ACC112 (cell line): ENCODE measurements around the gene INA.

Experiments used
- H2AFZ ChIP-seq: fragments of 200-600 bp; sonication (generic); one replicate; pipeline ENCODE4 v1.6.0; 2017; ENCODE audit warnings: antibody characterized with exemption, low read length; ENCODE audit not compliant: unreplicated experiment
- H3K27ac ChIP-seq: fragments of 200-600 bp; sonication (generic); 2 replicates; pipeline ENCODE4 v1.5.1; 2014; ENCODE audit warnings: low read depth, mild to moderate bottlenecking, antibody characterized with exemption, low read length, moderate library complexity
- H3K27me3 ChIP-seq: fragments of 200-600 bp; sonication (generic); 2 replicates; pipeline ENCODE4 v1.6.1; 2014; ENCODE audit warnings: mild to moderate bottlenecking, antibody characterized with exemption, low read length, moderate library complexity, mixed read lengths; ENCODE audit not compliant: insufficient read depth
- H3K36me3 ChIP-seq: fragments of 200-600 bp; sonication (generic); 2 replicates; pipeline ENCODE4 v1.6.1; 2016; ENCODE audit warnings: mild to moderate bottlenecking, antibody characterized with exemption, low read length, moderate library complexity, mixed read lengths; ENCODE audit not compliant: insufficient read depth
- H3K4me1 ChIP-seq: fragments of 200-600 bp; sonication (generic); one replicate; pipeline ENCODE4 v1.6.1; 2016; ENCODE audit warnings: low read length, mixed read lengths; ENCODE audit not compliant: insufficient read depth, unreplicated experiment, control insufficient read depth
- H3K4me3 ChIP-seq: fragments of 200-600 bp; sonication (generic); 2 replicates; pipeline ENCODE4 v1.5.1; 2014; ENCODE audit warnings: mild to moderate bottlenecking, low read depth, low read length
- H3K79me2 ChIP-seq: fragments of 200-600 bp; sonication (generic); one replicate; pipeline ENCODE4 v1.6.0; 2016; ENCODE audit warnings: low read length; ENCODE audit not compliant: control insufficient read depth, unreplicated experiment, insufficient read depth

INA gene

GRCh38 chr10:103276251-103276895, 565 bp upstream of the INA start:
- Histone ChIP-seq H3K4me3 (peak overlapping the region; percentile 85), H3K4me1 (peaks cover 23% of the 10 kb centered on the region), H3K27me3 (peaks cover 52% of the 10 kb centered on the region), H3K27ac (no peak overlapping the region), H2AFZ (peak overlapping the region; percentile 23), H3K79me2 (no peaks in the 10 kb centered on the region), H3K36me3 (no peaks in the 10 kb centered on the region)

DNA sequence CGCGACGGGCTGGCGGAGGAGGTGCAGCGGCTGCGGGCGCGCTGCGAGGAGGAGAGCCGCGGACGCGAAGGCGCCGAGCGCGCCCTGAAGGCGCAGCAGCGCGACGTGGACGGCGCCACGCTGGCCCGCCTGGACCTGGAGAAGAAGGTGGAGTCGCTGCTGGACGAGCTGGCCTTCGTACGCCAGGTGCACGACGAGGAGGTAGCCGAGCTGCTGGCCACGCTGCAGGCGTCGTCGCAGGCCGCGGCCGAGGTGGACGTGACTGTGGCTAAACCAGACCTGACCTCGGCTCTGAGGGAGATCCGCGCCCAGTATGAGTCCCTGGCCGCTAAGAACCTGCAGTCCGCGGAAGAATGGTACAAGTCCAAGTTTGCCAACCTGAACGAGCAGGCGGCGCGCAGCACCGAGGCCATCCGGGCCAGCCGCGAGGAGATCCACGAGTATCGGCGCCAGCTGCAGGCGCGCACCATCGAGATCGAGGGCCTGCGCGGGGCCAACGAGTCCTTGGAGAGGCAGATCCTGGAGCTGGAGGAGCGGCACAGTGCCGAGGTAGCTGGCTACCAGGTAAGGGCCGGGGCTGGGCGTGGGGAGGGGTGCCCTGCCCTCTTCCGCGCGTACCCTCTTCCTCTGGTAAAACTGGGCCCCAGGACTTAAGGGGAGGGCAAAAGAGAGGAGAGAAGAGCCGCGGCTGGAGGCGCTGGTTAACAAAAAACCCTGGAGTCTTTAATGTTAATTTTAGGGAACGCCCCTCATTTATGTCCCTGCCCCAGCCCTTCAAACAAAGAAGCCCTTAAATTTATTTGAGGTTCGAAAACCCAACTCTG, 987 bp downstream of the INA start:
- Histone ChIP-seq H3K4me1 (peaks cover 19% of the 10 kb centered on the region), H3K36me3 (no peaks in the 10 kb centered on the region), H3K79me2 (no peaks in the 10 kb centered on the region), H3K4me3 (peak overlapping the region; percentile 85), H3K27ac (no peak overlapping the region), H3K27me3 (peaks cover 64% of the 10 kb centered on the region), H2AFZ (peak overlapping the region; percentile 78)

- no peak overlapping the region for H2AFZ ChIP-seq
- peak overlapping the region; percentile 85; the same call in 1 of the 2 replicates for H3K4me3 ChIP-seq
- peaks cover 67% of the 10 kb centered on the region for H3K27me3 ChIP-seq
Measured at GRCh38 chr10:103278537-103278823, 1.5 kb downstream of the INA start.

DNA sequence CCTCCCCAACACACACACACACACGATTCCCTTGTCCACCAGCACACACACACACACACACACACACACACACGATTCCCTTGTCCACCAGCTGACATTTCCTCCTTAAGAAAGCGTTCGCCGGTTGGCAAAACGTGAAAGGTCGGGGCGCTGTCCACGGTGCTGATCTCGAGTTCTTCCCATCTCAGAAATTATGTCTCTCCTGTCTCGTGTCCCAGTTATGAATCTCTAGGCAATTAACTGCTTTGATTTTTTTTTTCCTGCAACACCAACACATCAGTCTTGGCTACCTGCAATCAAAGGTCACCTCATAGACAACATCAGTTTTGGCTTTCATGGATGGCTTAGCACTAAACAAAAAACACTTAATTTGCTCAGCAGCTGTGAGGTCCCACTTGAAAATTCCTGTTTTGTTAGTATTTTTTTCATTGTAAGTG, 1.9 kb downstream of the INA start:
- Histone ChIP-seq H3K4me1 (peaks cover 11% of the 10 kb centered on the region), H3K4me3 (no peak overlapping the region), H3K36me3 (no peaks in the 10 kb centered on the region), H2AFZ (no peak overlapping the region), H3K79me2 (no peaks in the 10 kb centered on the region), H3K27ac (no peak overlapping the region), H3K27me3 (peaks cover 67% of the 10 kb centered on the region)

More at GRCh38 chr10:103278537-103278823, 1.5 kb downstream of the INA start:
- Histone ChIP-seq H3K36me3 (no peaks in the 10 kb centered on the region), H3K27ac (no peak overlapping the region), H3K79me2 (no peaks in the 10 kb centered on the region), H3K4me1 (peaks cover 15% of the 10 kb centered on the region)

GRCh38 chr10:103280031-103280430, 3.1 kb downstream of the INA start:
- Histone ChIP-seq H3K27me3 (peaks cover 67% of the 10 kb centered on the region), H3K79me2 (no peaks in the 10 kb centered on the region), H2AFZ (no peak overlapping the region), H3K4me3 (no peak overlapping the region), H3K4me1 (peaks cover 9% of the 10 kb centered on the region), H3K27ac (no peak overlapping the region), H3K36me3 (no peaks in the 10 kb centered on the region)

GRCh38 chr10:103280506-103280905, 3.6 kb downstream of the INA start:
- Histone ChIP-seq H3K79me2 (no peaks in the 10 kb centered on the region), H3K4me3 (no peak overlapping the region), H3K36me3 (no peaks in the 10 kb centered on the region), H3K4me1 (peaks cover 9% of the 10 kb centered on the region), H3K27ac (no peak overlapping the region), H2AFZ (no peak overlapping the region), H3K27me3 (peaks cover 67% of the 10 kb centered on the region)

GRCh38 chr10:103281753-103282152, 4.8 kb downstream of the INA start:
- Histone ChIP-seq H3K79me2 (no peaks in the 10 kb centered on the region), H3K4me3 (no peak overlapping the region), H3K36me3 (no peaks in the 10 kb centered on the region), H3K27me3 (peaks cover 60% of the 10 kb centered on the region), H3K4me1 (peaks cover 7% of the 10 kb centered on the region), H3K27ac (no peak overlapping the region), H2AFZ (no peak overlapping the region)

DNA sequence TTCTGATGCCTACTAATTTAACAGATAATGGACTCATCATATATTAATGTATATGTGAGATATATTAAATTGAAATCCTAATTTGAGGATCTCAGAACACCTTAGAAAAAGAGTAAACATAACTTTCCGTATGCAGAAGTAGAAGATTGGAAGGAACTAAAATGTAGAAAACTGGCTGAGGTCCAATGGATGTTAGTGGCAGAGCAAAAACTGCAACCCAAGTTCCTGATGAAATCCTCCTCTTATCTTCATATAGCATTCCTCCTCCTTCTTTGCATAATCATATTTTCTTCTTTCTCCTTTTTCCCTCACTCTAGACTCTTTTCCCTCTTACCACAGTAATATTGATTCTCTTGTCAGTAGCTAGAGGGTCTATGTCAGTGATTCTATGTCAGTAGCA, 6.0 kb downstream of the INA start:
- H3K27ac ChIP-seq, result no peak overlapping the region
- no peak overlapping the region for H2AFZ ChIP-seq
- peaks cover 2% of the 10 kb centered on the region for H3K4me1 ChIP-seq
- peaks cover 52% of the 10 kb centered on the region for H3K27me3 ChIP-seq
- no peaks in the 10 kb centered on the region for H3K79me2 ChIP-seq
- H3K36me3 ChIP-seq, result no peaks in the 10 kb centered on the region
- no peak overlapping the region for H3K4me3 ChIP-seq

GRCh38 chr10:103284170-103284569, 7.2 kb downstream of the INA start:
- no peak overlapping the region for H2AFZ ChIP-seq
- H3K79me2 ChIP-seq, result no peaks in the 10 kb centered on the region
- H3K36me3 ChIP-seq, result no peaks in the 10 kb centered on the region
- H3K27ac ChIP-seq, result no peak overlapping the region
- H3K4me3 ChIP-seq, result no peak overlapping the region
- no peaks in the 10 kb centered on the region for H3K4me1 ChIP-seq
- peaks cover 42% of the 10 kb centered on the region for H3K27me3 ChIP-seq

DNA sequence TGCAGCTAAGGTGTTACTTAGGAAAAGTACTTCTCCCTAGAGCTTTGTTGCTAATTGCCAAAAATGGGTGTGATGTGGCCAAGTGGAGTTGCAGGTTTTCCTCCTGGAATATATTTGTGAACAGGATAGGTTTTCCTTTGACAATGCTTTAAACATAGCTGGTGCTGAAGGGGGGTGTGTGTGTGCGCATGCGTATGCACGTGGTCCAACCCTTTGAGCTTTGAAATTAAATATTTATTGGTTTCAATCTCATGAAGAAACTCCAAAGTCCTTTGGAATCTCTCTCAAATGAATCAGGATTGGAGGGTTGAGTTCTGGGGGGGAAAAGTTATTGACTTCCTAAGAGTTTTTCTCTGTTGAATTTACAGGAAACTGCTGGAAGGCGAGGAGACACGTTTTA, 11.1 kb downstream of the INA start:
- Histone ChIP-seq H2AFZ (no peak overlapping the region), H3K4me1 (no peaks in the 10 kb centered on the region), H3K79me2 (no peaks in the 10 kb centered on the region), H3K36me3 (no peaks in the 10 kb centered on the region), H3K4me3 (no peak overlapping the region), H3K27ac (no peak overlapping the region), H3K27me3 (peaks cover 28% of the 10 kb centered on the region)

- Histone ChIP-seq H3K36me3 (no peaks in the 10 kb centered on the region), H3K4me1 (peaks cover 10% of the 10 kb centered on the region), H3K4me3 (no peak overlapping the region)
Measured at GRCh38 chr10:103291588-103291987, 14.7 kb downstream of the INA start.

More at GRCh38 chr10:103291588-103291987, 14.7 kb downstream of the INA start:
- Histone ChIP-seq H3K27ac (no peak overlapping the region), H3K27me3 (peaks cover 22% of the 10 kb centered on the region), H2AFZ (no peak overlapping the region), H3K79me2 (no peaks in the 10 kb centered on the region)
